Measurements from ENCODE around the gene C2orf92. TPM values are rescaled to one million over a fixed set of nuclear protein-coding genes. Genes with fewer than 3 reads are reported as not detected.

The C2orf92 gene
- total RNA-seq, 1 donor from 2014 or later, result 3.3 TPM

- Histone ChIP-seq H2AFZ (replicated peaks) (no peak overlapping the region), H3F3A (ENCODE audit: low read depth) (no peaks in the 10 kb centered on the region), H3K4me1 (no peaks in the 10 kb centered on the region), H3K4me2 (no peak overlapping the region), H3K9me3 (ENCODE audit: low read depth) (no peaks in the 10 kb centered on the region), H3K9ac (no peak overlapping the region), H3K79me2 (ENCODE audit: low read depth) (no peaks in the 10 kb centered on the region), H3K4me3 (no peak overlapping the region), H3K36me3 (no peaks in the 10 kb centered on the region), H3K27me3 (no peaks in the 10 kb centered on the region), H3K27ac (no peak overlapping the region), H4K20me1 (ENCODE audit: low read depth) (no peaks in the 10 kb centered on the region)
- no peak for DNase-seq (ENCODE audit: low spot score)
- Mint-ChIP-seq H3K9me3 (no peaks in the 10 kb centered on the region), H3K27ac (no peak overlapping the region), H3K36me3 (no peaks in the 10 kb centered on the region), H3K27me3 (ENCODE audit: insufficient read depth, low read depth) (peaks cover 2% of the 10 kb centered on the region), H3K4me1 (peaks cover 21% of the 10 kb centered on the region), H3K4me3 (no peak overlapping the region)
- no peak for TF ChIP-seq CTCF (IDR thresholded peaks at IDR 0.05)
- no peak for TF ChIP-seq EZH2phosphoT487 (IDR thresholded peaks at IDR 0.05)
Observed at GRCh38 chr2:97714950-97715652, 45.6 kb downstream of the C2orf92 start.

- H3K9me3 Mint-ChIP-seq, result no peaks in the 10 kb centered on the region
- no peaks in the 10 kb centered on the region for H3K36me3 ChIP-seq
- H3K9me3 ChIP-seq (ENCODE audit: low read depth), result no peaks in the 10 kb centered on the region
- H3K27ac Mint-ChIP-seq, result peak overlapping the region; percentile 46
- H3K36me3 Mint-ChIP-seq, result no peaks in the 10 kb centered on the region
- no peak overlapping the region for H3K4me3 Mint-ChIP-seq
- H3K4me1 Mint-ChIP-seq, result peaks cover 21% of the 10 kb centered on the region
- no peaks in the 10 kb centered on the region for H3K27me3 ChIP-seq
- no peak overlapping the region for H3K4me2 ChIP-seq
- H3K4me1 ChIP-seq, result no peaks in the 10 kb centered on the region
- no peak overlapping the region for H3K27ac ChIP-seq
- peaks cover 2% of the 10 kb centered on the region for H3K27me3 Mint-ChIP-seq (ENCODE audit: insufficient read depth, low read depth)
- H3K4me3 ChIP-seq, result no peak overlapping the region
- no peak for TF ChIP-seq CTCF (IDR thresholded peaks at IDR 0.05)
- no peak for TF ChIP-seq EZH2 (IDR thresholded peaks at IDR 0.05)
- TF ChIP-seq EZH2phosphoT487 (IDR thresholded peaks at IDR 0.05), result no peak
- no peak overlapping the region for H3K9ac ChIP-seq
- no peak overlapping the region for H2AFZ ChIP-seq (replicated peaks)
- H4K20me1 ChIP-seq (ENCODE audit: low read depth), result no peaks in the 10 kb centered on the region
- DNase-seq (ENCODE audit: low spot score), result no peak
- H3K79me2 ChIP-seq (ENCODE audit: low read depth), result no peaks in the 10 kb centered on the region
- no peaks in the 10 kb centered on the region for H3F3A ChIP-seq (ENCODE audit: low read depth)
Observed at GRCh38 chr2:97715951-97716694, 46.6 kb downstream of the C2orf92 start.

- peaks cover 2% of the 10 kb centered on the region for H3K27me3 Mint-ChIP-seq (ENCODE audit: insufficient read depth, low read depth)
- H3K27ac Mint-ChIP-seq, result peak overlapping the region; percentile 23
- H3K36me3 Mint-ChIP-seq, result no peaks in the 10 kb centered on the region
- Histone ChIP-seq H3K4me3 (no peak overlapping the region), H3F3A (ENCODE audit: low read depth) (no peaks in the 10 kb centered on the region), H4K20me1 (ENCODE audit: low read depth) (no peaks in the 10 kb centered on the region), H3K27ac (no peak overlapping the region), H3K4me2 (no peak overlapping the region), H3K9ac (no peak overlapping the region), H3K9me3 (ENCODE audit: low read depth) (no peaks in the 10 kb centered on the region), H3K79me2 (ENCODE audit: low read depth) (no peaks in the 10 kb centered on the region), H3K4me1 (no peaks in the 10 kb centered on the region), H2AFZ (replicated peaks) (no peak overlapping the region), H3K27me3 (no peaks in the 10 kb centered on the region), H3K36me3 (no peaks in the 10 kb centered on the region)
- peaks cover 17% of the 10 kb centered on the region for H3K4me1 Mint-ChIP-seq
- no peak overlapping the region for H3K4me3 Mint-ChIP-seq
- DNase-seq (ENCODE audit: low spot score), result no peak
- H3K9me3 Mint-ChIP-seq, result no peaks in the 10 kb centered on the region
- TF ChIP-seq EZH2phosphoT487 (IDR thresholded peaks at IDR 0.05), result no peak
- TF ChIP-seq EZH2 (IDR thresholded peaks at IDR 0.05), result no peak
- no peak for TF ChIP-seq CTCF (IDR thresholded peaks at IDR 0.05)
Observed at GRCh38 chr2:97716695-97717612, 47.4 kb downstream of the C2orf92 start.

All from neural progenitor cell (in vitro differentiated cells).